Calu3 (cell line): Measurements from ENCODE around the gene TRIM17. TPM values are rescaled to one million over a fixed set of nuclear protein-coding genes. Genes with fewer than 3 reads are reported as not detected.

Source experiments
- BruUV-seq: library from RNA; stranded (reverse); fragments of 400-500 nt; replicated peaks from 2 replicates; lab custom pipeline; 2021; lab: Mats Ljungman, UMichigan
- CTCF ChIA-PET: fragments of 300-600 bp; sonication (Branson Sonifier 250); formaldehyde crosslinking; loops from one replicate; lab custom pipeline; 2022; ENCODE audit warnings: antibody characterized with exemption; lab: Charles Lee
- DNase-seq: peaks from one replicate; pipeline ENCODE4 v3.0.0; 2022
- H3K27ac Mint-ChIP-seq: one replicate; pipeline ENCODE4 v1.8.0; 2022; ENCODE audit warnings: mixed read lengths; ENCODE audit not compliant: unreplicated experiment
- H3K27me3 Mint-ChIP-seq: one replicate; pipeline ENCODE4 v1.8.0; 2022; ENCODE audit warnings: mixed read lengths; ENCODE audit not compliant: unreplicated experiment
- H3K36me3 Mint-ChIP-seq: one replicate; pipeline ENCODE4 v1.8.0; 2022; ENCODE audit warnings: mild to moderate bottlenecking, moderate library complexity, mixed read lengths; ENCODE audit not compliant: insufficient read depth, unreplicated experiment
- H3K4me1 Mint-ChIP-seq: one replicate; pipeline ENCODE4 v1.8.0; 2022; ENCODE audit warnings: mild to moderate bottlenecking, low read depth, mixed read lengths; ENCODE audit not compliant: unreplicated experiment
- H3K4me3 Mint-ChIP-seq: one replicate; pipeline ENCODE4 v1.8.0; 2022; ENCODE audit warnings: mild to moderate bottlenecking, low read depth, moderate library complexity, mixed read lengths; ENCODE audit not compliant: unreplicated experiment
- H3K9me3 Mint-ChIP-seq: one replicate; pipeline ENCODE4 v1.8.0; 2022; ENCODE audit warnings: low read depth, mixed read lengths; ENCODE audit not compliant: unreplicated experiment
- CTCF ChIP-seq: fragments of 200-600 bp; IDR thresholded peaks from one replicate; pipeline ENCODE4 v1.8.0; 2022; ENCODE audit warnings: antibody characterized with exemption; ENCODE audit not compliant: unreplicated experiment
- intact Hi-C: fragments of 100-400 bp; cut with micrococcal nuclease; formaldehyde crosslinking; loops from one replicate; pipeline ENCODE4 v1.10.0; 2022; ENCODE audit not compliant: unreplicated experiment
- total RNA-seq: library from RNA; stranded (reverse); gene quantifications from 2 replicates; pipeline ENCODE4 v1.2.3, GENCODE V29; 2022

TRIM17 gene
- total RNA-seq, 1 experiment from 2014 or later = 3.8 TPM

GRCh38 chr1:228370439-228370940 lies 46.2 kb downstream of the TRIM17 start:
- H3K4me1 Mint-ChIP-seq = peaks cover 16% of the 10 kb centered on the region

GRCh38 chr1:228369608-228370438 lies 46.8 kb downstream of the TRIM17 start:
- no peak overlapping the region for H3K27ac Mint-ChIP-seq
- no peak overlapping the region for H3K4me3 Mint-ChIP-seq
- peaks cover 6% of the 10 kb centered on the region for H3K36me3 Mint-ChIP-seq
- no peak for DNase-seq
- H3K9me3 Mint-ChIP-seq = no peaks in the 10 kb centered on the region
- no peaks in the 10 kb centered on the region for H3K27me3 Mint-ChIP-seq
- CTCF ChIA-PET = no interaction called here
- no peak for TF ChIP-seq CTCF
- intact Hi-C loops = no loop called here
- H3K4me1 Mint-ChIP-seq = peaks cover 16% of the 10 kb centered on the region
- BruUV-seq = no TSS peak

More at GRCh38 chr1:228370439-228370940, 46.2 kb downstream of the TRIM17 start:
- Mint-ChIP-seq H3K27ac (no peak overlapping the region), H3K4me3 (peak overlapping the region; percentile 32), H3K9me3 (no peaks in the 10 kb centered on the region), H3K36me3 (peaks cover 8% of the 10 kb centered on the region), H3K27me3 (no peaks in the 10 kb centered on the region)
- no TSS peak for BruUV-seq
- intact Hi-C loops = no loop called here
- no peak for DNase-seq
- CTCF ChIA-PET = no interaction called here
- TF ChIP-seq CTCF = no peak

GRCh38 chr1:228368801-228369607 lies 47.7 kb downstream of the TRIM17 start:
- DNase-seq = no peak
- no peak for TF ChIP-seq CTCF
- CTCF ChIA-PET = no interaction called here
- Mint-ChIP-seq H3K27me3 (no peaks in the 10 kb centered on the region), H3K4me1 (peaks cover 16% of the 10 kb centered on the region), H3K27ac (no peak overlapping the region), H3K4me3 (no peak overlapping the region), H3K36me3 (peaks cover 6% of the 10 kb centered on the region), H3K9me3 (no peaks in the 10 kb centered on the region)
- no TSS peak for BruUV-seq
- intact Hi-C loops = no loop called here
